NOMO-1 treated with DMSO at 0.1 percent for 48 hours (cell line): Measurements from ENCODE around the gene PLEKHM1.
"Not testable (repeated sequence)": the region's sequence is repeated elsewhere in the genome, so short reads cannot be mapped to it uniquely, and the experiment has no call there.

ENCODE experiments used
- DNase-seq: peaks from one replicate; lab custom pipeline; 2025; ENCODE audit not compliant: unreplicated experiment; lab: John Stamatoyannopoulos, UW

Gene PLEKHM1

GRCh38 chr17:45461524-45462327, 28.8 kb downstream of the PLEKHM1 start:
- DNase-seq, result peak; percentile 46

- not testable (repeated sequence) for DNase-seq
Observed at GRCh38 chr17:45460422-45460821, 30.1 kb downstream of the PLEKHM1 start.

GRCh38 chr17:45454341-45454740, 36.2 kb downstream of the PLEKHM1 start:
- not testable (repeated sequence) for DNase-seq

- not testable (repeated sequence) for DNase-seq
Observed at GRCh38 chr17:45453731-45454130, 36.8 kb downstream of the PLEKHM1 start.

GRCh38 chr17:45453225-45453534, 37.3 kb downstream of the PLEKHM1 start:
- not testable (repeated sequence) for DNase-seq

- DNase-seq, result not testable (repeated sequence)
Observed at GRCh38 chr17:45452329-45453224, 37.9 kb downstream of the PLEKHM1 start.

- DNase-seq, result not testable (repeated sequence)
Observed at GRCh38 chr17:45451660-45452059, 38.9 kb downstream of the PLEKHM1 start.

GRCh38 chr17:45451131-45451530, 39.4 kb downstream of the PLEKHM1 start:
- no peak for DNase-seq

GRCh38 chr17:45449708-45450329, 40.7 kb downstream of the PLEKHM1 start:
- DNase-seq, result not testable (repeated sequence)

- DNase-seq, result not testable (repeated sequence)
Observed at GRCh38 chr17:45449260-45449659, 41.3 kb downstream of the PLEKHM1 start.

- not testable (repeated sequence) for DNase-seq
Observed at GRCh38 chr17:45448483-45448882, 42.0 kb downstream of the PLEKHM1 start.

- not testable (repeated sequence) for DNase-seq
Observed at GRCh38 chr17:45448066-45448465, 42.5 kb downstream of the PLEKHM1 start.

- not testable (repeated sequence) for DNase-seq
Observed at GRCh38 chr17:45447650-45448049, 42.9 kb downstream of the PLEKHM1 start.

- DNase-seq, result not testable (repeated sequence)
Observed at GRCh38 chr17:45446872-45447625, 43.5 kb downstream of the PLEKHM1 start.

GRCh38 chr17:45445901-45446743, 44.4 kb downstream of the PLEKHM1 start:
- not testable (repeated sequence) for DNase-seq

- DNase-seq, result not testable (repeated sequence)
Observed at GRCh38 chr17:45444856-45445820, 45.4 kb downstream of the PLEKHM1 start.

GRCh38 chr17:45444301-45444700, 46.2 kb downstream of the PLEKHM1 start:
- not testable (repeated sequence) for DNase-seq
